HUDEP-2 (cell line): ENCODE results near the gene ADCY10.
A peak's percentile ranks its signal among the peaks of the same experiment; 100 is the strongest.
"Not testable (repeated sequence)": the region's sequence is repeated elsewhere in the genome, so short reads cannot be mapped to it uniquely, and the experiment has no call there.

Source experiments
- DNase-seq, 76 experiments: peaks; one replicate each; lab custom pipeline; 2025; ENCODE audit not compliant: unreplicated experiment in 76 of 76; lab: John Stamatoyannopoulos, UW

Gene ADCY10

GRCh38 chr1:167913895-167914496 lies at the start of gene ADCY10:
TSS of gene ADCY10 (minus strand) at chr1:167914134. CDS start at chr1:167905140, 8,994 bp downstream.
- no peak for DNase-seq

- DNase-seq: no peak
Measured at GRCh38 chr1:167957710-167958109, 43.8 kb upstream of the ADCY10 start.

GRCh38 chr1:167955915-167956314 lies 42.0 kb upstream of the ADCY10 start:
- DNase-seq: no peak

GRCh38 chr1:167950569-167950968 lies 36.6 kb upstream of the ADCY10 start:
- no peak for DNase-seq

- no peak for DNase-seq
Measured at GRCh38 chr1:167949785-167950184, 35.9 kb upstream of the ADCY10 start.

- DNase-seq: no peak
Measured at GRCh38 chr1:167947733-167948132, 33.8 kb upstream of the ADCY10 start.

- no peak for DNase-seq
Measured at GRCh38 chr1:167943541-167943940, 29.6 kb upstream of the ADCY10 start.

- no peak for DNase-seq
Measured at GRCh38 chr1:167940264-167940663, 26.3 kb upstream of the ADCY10 start.

- DNase-seq: no peak
Measured at GRCh38 chr1:167938080-167938636, 24.2 kb upstream of the ADCY10 start.

GRCh38 chr1:167937709-167938010 lies 23.7 kb upstream of the ADCY10 start:
- DNase-seq: no peak

GRCh38 chr1:167936930-167937708 lies 23.2 kb upstream of the ADCY10 start, which contains the start of gene MPC2:
TSS of gene MPC2 (minus strand) at chr1:167937072. CDS start at chr1:167935841, 1,231 bp downstream.
- peak in 68 of 76 experiments; percentile 7 to 80 (median 59) for DNase-seq

- DNase-seq: peak; percentile 57 to 99 (median 95)
Measured at GRCh38 chr1:167936068-167936929, 22.4 kb upstream of the ADCY10 start, which contains the start of gene DCAF6. TSS of gene DCAF6 (plus strand) at chr1:167936683. CDS start at chr1:167936912, 229 bp downstream.

GRCh38 chr1:167935216-167936067 lies 21.5 kb upstream of the ADCY10 start:
- peak in 18 of 76 experiments; percentile 4 to 47 (median 18) for DNase-seq

- peak in 2 of 76 experiments; percentile 27 to 45 for DNase-seq
Measured at GRCh38 chr1:167934426-167935215, 20.7 kb upstream of the ADCY10 start.

GRCh38 chr1:167933788-167934187 lies 19.9 kb upstream of the ADCY10 start:
- DNase-seq: no peak

- DNase-seq: no peak
Measured at GRCh38 chr1:167929725-167930124, 15.8 kb upstream of the ADCY10 start.

- DNase-seq: not testable (repeated sequence)
Measured at GRCh38 chr1:167928919-167929318, 15.0 kb upstream of the ADCY10 start.

GRCh38 chr1:167928457-167928852 lies 14.5 kb upstream of the ADCY10 start:
- DNase-seq: peak in 1 of 76 experiments; percentile 3
